ENCODE results near the gene FOXE1.

The FOXE1 gene

DNA sequence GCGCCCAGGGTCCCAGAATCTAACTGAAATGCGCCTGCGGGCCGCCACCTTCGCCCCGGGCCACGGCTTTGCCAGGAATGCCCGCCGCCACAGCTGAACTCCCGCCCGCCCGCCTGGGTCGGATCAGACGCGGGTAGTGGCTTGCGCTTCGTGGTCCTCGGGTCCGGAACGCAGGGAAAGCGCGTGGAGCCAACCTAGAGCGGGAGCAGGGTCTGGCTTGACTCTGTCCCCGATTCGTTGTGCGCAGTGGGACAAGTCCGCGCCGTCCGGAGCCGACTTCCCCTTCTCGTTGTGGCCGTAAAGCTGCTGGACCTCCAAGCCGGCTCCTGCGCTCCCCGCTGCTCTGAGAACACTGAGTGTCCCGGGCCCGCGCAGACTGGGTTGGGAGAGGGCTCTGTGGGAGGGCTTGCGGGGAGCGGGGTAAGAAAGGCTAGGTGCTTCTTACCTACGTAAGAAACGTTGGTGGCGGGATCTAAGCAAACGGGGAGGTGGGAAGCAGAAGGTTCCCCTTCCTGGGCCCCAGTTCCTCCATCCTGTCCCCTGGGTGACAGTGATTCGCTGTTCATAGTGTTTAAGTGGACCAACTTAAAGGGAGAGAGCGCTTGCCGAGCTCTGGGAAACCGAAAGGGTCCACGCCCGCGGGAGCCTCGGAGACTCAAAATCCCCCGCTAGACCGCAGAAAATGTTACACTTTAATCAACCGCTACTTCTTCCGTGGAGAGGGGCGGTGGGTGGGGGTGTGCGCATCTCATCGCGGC, 4.4 kb upstream of the FOXE1 start:
- DNase-seq (ENCODE audit: low read depth, low spot score) = peak; percentile 52

DNA sequence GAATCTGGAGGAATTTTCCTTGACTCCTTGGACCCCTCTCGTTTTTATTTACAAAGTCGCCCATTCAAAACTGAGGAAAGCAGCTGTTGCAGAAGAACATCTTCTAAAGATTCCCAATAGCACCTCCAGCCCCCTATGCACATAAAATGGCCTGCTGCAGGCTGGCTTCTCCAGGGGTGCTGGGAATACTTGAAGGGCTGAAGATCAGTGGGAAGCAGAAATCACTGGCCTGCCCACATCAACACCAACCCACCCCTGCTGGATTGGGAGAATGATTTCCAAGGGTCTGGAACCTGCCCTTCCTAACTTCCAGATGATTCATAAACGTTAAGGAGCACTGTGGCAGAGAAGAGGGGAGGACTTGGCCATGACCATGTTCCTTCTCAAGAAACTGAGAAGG, 3.0 kb upstream of the FOXE1 start:
- DNase-seq (ENCODE audit: low read depth, low spot score) = no peak

DNA sequence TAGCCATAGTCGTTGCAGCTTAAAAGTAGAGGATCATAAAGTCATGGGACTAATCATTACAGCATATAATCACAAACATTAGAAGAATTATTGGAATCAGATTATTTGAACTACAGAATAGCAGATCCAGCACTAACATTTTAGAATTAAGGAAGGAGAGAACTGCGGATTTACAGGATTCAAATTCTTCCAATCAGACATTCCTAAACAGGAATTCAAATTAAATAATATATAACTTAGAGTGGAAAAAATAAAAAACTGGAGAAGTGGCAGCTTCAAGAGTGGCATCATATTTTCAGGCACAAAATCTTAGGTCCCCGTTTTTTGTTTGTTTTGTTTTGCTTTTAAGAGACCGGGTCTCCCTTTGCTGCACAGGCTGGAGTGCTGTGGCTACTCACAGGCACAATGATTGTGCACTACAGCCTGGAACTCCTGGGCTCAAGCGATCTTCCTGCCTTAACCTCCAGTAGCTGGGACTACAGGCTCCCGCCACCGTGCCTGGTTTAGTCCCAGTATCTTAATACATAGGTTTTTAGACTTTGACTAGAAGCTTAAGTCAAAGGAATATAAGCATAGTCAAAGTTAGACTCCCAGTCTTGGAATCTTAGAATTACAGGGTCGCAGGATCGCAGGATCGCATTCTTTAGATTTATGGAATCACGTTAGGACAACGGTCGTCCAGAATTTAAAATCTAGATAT, 2.1 kb upstream of the FOXE1 start:
- DNase-seq (ENCODE audit: low read depth, low spot score) = no peak

DNA sequence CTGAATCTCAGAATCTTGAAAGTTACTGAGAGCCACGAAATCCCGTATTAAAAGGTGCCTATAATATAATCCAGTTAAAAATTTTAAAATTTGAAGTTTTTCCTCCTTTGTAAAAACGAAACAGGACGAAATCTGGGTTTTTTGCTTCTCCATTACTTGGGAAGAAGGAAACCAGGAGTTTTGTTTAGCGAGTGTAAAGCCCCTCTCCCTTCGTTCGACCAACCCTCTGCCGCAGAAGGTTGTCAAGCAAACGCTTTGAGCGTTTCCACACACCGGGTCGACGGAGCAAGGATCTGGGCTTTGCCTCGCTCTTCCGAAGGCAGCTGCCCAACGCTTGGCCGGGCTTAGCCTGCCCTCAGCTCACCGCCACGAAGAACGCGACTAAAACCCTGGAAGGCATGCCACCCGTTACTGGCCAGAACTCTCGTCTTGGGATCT, 1.6 kb upstream of the FOXE1 start:
- no peak for DNase-seq (ENCODE audit: low read depth, low spot score)

DNA sequence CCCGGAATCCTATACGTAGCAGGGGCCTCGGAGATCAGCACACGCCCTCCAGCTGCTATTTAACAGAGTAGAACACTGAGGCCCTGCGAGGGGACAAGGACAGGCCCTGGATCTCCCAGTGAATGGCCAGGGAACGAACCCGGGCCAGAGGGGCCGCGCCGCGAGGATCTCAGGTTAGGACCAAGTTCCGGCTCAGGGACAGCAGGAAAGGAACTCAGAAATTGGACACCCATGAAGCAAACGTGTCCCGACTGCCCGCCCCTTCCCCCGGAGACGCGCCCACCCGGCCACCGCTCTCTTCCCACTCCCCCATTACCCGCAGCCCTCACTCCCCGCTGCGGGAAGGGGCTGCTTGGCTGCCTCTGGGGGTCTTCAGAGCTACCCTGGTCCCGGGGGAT, 1.0 kb upstream of the FOXE1 start:
- no peak for DNase-seq (ENCODE audit: low read depth, low spot score)

DNA sequence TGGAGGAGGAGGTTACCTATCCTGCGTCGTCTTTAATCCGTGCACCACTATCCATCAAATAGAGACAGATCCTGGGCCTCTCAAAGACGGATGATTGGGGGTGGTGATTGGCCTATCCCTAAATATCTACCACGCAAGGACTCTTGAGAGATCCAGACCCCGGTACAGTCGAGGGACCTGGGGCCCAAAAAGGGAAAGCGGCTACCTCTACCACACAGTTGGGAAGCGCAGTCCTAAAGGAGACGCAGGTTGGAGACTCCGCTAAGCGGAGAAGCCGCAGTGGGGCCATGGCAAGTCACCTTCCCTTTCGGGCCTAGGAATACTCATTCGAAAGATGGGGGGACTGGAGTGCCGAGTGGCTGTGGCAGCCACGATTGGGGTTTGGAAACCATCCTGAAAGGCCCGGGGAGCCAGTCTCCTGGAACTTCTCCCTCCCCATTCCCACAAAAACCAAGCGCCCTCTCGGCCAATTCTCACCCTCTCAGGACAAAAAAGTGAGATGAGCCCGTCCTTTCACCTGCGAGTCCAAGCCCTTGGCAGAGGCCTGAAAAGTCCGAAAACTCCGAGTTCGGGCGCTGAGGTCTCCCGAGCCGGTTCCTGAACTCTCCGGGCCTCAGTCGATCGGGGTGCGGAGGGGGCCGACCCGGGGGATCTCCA, 499 bp upstream of the FOXE1 start:
- DNase-seq (ENCODE audit: low read depth, low spot score) = no peak

DNA sequence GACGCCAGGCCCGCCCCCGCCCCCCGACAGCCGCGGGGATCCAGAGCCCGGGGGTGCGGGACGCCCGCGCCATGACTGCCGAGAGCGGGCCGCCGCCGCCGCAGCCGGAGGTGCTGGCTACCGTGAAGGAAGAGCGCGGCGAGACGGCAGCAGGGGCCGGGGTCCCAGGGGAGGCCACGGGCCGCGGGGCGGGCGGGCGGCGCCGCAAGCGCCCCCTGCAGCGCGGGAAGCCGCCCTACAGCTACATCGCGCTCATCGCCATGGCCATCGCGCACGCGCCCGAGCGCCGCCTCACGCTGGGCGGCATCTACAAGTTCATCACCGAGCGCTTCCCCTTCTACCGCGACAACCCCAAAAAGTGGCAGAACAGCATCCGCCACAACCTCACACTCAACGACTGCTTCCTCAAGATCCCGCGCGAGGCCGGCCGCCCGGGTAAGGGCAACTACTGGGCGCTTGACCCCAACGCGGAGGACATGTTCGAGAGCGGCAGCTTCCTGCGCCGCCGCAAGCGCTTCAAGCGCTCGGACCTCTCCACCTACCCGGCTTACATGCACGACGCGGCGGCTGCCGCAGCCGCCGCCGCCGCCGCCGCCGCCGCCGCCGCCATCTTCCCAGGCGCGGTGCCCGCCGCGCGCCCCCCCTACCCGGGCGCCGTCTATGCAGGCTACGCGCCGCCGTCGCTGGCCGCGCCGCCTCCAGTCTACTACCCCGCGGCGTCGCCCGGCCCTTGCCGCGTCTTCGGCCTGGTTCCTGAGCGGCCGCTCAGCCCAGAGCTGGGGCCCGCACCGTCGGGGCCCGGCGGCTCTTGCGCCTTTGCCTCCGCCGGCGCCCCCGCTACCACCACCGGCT, 1.0 kb downstream of the FOXE1 start:
- DNase-seq (ENCODE audit: low read depth, low spot score) = peak; percentile 61

DNA sequence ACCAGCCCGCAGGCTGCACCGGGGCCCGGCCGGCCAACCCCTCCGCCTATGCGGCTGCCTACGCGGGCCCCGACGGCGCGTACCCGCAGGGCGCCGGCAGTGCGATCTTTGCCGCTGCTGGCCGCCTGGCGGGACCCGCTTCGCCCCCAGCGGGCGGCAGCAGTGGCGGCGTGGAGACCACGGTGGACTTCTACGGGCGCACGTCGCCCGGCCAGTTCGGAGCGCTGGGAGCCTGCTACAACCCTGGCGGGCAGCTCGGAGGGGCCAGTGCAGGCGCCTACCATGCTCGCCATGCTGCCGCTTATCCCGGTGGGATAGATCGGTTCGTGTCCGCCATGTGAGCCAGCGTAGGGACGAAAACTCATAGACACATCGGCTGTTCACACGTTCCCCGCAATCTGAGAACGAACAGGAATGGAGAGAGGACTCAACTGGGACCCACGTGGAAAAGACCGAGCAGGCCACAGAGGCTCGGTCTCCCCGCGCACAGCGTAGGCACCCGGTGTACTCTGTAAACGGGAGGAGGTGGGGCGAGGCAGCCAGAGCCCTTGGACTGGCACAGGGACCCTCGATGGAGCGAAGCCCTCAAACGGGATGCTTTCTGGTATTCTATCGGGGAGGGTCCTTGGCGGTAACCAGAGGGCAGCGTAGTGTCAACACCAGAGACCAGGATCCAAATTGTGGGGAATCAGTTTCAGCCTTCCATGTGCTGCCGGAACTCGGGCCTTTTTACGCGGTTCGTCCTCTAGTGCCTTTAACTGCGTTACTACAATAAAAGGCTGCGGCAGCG, 1.9 kb downstream of the FOXE1 start:
- no peak for DNase-seq (ENCODE audit: low read depth, low spot score)

DNA sequence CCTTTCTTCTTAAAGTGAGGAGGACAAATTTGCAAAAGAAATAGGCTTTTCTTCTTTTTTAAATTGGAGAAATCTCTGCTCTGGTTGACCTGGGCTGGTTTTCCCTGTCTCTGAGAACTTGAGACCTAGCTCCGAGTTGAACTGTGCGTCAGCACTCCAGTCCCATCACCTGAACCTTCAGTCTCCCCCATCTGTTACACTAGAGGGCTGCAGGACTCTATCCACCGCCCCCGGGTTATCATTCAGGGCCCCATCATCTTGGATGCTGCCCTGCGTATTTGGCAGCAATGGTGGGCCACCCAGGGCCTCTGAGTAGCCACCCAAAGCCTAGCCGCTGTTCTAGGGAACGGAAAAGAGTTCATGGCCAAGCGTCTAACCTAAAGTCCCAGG, 2.5 kb downstream of the FOXE1 start:
- DNase-seq (ENCODE audit: low read depth, low spot score) = no peak

DNA sequence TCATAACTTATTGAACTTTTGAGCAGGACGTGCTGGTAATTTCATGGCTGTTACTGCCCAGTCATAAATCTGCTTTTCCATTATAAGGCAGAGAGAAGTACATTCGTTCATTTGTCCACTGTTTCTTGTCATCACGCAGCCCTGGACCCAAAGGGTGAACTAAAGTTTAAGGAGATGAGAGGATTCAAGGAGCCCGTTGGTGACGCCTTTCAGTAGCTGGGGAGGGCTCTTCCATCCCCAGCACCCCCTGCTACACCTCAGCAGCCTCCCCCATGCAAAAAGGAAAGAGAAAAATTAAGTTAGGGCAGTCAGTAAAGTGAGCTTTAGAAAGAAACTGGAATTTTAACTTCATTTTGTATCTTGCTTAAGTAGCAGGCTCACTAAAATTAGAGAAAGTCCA, 2.9 kb downstream of the FOXE1 start:
- DNase-seq (ENCODE audit: low read depth, low spot score) = no peak

DNA sequence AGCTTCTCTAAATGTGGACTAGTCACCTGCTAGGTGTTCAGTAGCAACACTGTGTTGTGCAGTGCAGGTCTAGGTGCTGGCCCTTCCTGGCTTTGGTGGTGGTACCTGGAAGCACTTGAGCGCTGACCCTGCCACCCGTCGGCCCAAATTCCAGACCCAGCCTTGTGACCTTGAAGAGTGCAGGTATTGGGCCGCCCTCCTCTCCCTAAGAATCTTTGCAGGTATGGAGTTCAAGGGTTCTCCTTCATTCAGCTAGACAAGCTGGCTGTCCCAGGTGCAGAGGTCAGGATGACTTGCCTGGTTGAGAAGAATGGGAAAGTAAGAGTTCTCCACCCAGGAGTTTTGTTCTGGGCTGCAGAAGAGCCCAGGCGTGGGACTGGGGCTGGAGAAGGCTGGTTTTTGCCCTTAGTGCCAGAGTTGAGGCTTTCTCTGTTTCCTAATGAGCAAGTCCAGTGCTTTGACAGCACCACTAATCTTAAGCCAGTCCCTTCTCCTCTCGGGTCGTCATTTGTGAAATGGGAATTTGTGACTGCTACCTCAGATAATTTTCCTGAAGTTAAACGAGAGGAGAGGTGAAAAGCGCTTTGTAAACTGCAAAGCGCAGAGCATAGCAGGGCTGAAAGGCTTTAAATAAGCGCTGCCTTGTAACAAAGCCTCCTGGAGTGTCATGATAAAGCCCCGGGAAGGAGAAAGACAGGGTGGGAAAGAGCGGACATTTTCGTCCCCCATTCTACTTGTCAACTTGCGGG, 4.0 kb downstream of the FOXE1 start:
- no peak for DNase-seq (ENCODE audit: low read depth, low spot score)

DNA sequence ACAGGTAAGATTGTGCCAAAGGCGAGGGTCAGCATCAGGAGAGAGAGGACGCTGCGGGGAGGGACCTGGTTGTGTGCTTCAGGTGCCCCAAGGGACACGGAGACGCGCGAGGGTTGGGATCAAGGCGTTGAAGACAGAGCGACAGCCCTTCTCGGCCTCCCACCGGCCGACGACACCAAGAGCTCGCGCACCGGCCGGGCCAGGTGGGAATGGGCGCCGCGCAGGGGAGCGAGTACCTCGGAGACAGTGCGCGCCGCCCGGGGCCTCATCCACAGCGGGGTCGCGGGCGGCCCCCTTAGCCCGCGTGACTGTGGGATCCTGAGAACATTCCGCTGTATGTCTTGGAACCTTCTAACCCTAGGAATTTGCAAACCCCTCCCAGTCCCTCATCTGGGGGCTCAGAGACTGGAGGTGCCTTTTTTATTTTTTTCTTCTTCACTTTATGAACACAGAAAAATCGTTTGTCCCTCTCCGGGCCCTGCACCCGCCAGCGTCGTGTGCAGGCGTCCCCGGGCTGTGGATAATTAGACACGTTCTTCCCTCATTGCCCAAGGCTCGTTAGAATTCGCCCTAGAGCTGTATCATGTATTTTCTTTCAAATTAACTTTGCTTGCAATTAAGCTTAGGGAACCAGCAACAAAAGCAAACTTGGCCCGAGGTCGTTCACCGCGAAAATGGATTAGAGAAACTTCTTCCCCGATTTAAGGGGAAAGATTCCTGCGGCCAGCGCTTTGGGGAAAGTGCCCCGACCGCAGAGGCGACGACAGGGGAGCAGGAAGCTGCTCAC, 4.8 kb downstream of the FOXE1 start:
- DNase-seq (ENCODE audit: low read depth, low spot score) = no peak

DNA sequence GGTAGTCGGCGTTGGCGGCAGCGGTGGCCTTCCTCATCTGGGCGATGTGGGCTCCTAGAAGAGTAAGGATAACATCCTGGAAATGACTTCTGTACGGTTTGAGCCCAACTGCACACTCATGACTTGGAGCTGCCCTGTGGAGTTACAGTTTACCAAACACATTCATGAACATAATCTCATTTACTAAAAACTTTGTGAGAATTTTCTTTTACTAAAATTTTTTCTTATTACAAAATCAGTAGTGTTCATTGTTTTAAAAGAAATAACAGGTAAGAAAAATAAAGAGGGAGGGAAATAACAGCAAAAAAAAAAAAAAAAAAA, 5.3 kb downstream of the FOXE1 start:
- DNase-seq (ENCODE audit: low read depth, low spot score) = no peak

DNA sequence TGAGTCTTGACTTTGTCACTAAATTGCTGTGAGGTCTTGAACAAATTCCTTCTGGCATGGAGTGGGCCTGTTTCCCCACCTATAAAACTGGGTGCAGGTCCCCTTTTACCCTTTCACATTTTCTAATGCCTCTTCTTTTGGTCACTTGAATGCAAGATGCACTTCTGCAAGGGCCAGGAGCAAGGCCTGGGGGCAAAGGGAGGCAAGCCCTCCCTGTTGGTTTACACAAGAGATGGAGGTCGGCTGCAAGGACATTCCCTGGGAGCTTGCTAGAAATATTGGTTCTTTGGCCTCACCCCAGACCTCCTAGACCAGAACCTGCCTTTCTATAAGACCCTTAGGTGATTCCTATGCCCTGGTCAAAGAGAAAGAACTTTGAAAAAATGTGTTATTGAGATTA, 5.8 kb downstream of the FOXE1 start:
- DNase-seq (ENCODE audit: low read depth, low spot score) = no peak

DNA sequence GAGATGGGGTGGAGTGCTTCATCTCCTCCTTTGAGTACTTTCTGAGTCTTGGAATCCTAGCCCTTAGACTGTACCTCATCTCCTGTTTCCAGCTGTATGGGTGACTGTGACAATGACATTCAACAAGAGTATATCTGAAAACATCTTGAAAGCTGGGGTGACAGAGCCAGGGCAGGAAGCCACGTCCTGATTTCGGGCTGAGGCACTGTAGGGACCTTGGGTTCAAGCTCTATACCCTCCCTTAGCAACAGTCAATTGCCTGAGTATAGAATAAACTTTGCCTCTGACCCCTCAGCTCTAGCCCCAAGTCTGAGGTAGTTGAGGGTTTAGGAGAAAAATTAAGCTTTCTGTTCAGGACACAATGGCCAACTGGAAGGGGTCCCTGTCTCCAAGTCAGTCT, 6.3 kb downstream of the FOXE1 start:
- DNase-seq (ENCODE audit: low read depth, low spot score) = no peak

DNA sequence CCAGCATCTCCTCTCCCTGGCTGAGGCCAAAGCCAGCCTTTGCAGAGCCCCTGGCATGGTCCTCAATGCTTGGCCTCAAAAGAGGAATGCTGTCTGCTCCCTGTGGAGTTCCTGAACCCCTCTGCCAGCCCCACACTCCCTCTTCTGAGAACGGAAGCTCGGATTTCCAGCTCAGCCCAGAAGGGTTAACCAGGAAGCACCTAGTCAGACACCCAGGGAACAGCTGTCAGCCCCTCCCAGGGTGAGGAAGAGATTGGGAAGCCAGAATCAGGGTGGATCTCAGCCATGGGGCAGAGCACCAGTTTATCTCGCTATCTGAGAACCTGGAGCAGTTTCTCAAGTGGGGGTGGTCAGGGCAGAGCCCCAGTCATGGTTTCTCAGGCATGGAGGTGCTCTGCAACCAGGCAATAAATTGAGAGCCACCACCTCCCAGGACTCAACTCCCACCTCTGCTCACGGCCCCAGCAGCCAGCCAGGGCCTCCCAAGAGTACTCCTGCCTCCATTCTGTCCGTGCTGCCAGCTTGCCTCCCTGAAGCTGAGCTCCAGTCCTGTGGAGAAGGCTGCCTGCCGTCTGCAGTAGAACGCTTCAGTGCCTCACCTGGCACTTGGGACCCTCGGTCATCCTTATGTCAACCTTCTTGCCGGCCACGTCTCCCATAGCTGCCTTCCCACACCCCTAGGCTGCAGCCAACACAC, 7.6 kb downstream of the FOXE1 start:
- no peak for DNase-seq (ENCODE audit: low read depth, low spot score)

DNA sequence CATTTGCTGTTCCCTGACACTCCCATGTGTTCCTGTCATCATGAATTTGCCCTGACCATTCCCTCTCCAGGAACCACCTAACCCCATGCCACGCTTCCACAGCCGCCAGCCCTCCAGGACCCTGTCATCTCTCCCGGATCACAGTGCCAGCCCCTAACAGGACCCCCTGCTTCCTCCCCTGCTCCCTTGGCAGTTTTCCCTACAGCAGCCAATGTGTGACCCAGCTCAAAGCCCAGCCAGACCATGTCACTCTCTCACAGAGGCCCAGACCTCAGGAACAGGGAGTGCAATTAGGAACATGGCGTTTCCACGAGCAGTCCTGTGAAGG, 8.1 kb downstream of the FOXE1 start:
- DNase-seq (ENCODE audit: low read depth, low spot score) = no peak

DNA sequence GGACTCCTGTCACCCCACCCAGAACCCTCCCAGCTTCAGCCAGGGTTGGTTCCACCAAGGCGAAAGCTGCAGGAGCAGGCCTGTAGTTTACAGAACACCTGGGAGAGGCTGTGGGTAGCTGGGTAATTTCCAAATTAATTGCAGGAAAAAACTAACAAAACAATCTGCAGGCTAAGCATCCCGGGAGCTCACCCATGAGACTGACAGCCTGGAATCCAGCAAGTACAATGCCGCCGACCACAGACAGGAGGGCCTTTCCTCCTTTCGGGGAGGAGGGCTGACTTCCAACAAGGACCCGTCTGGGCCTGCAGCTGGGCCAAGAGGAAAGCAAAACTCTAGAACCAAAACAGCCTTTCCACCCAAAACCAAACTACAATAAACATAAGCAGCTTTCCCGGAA, 10.3 kb downstream of the FOXE1 start:
- DNase-seq (ENCODE audit: low read depth, low spot score) = peak; percentile 52

DNA sequence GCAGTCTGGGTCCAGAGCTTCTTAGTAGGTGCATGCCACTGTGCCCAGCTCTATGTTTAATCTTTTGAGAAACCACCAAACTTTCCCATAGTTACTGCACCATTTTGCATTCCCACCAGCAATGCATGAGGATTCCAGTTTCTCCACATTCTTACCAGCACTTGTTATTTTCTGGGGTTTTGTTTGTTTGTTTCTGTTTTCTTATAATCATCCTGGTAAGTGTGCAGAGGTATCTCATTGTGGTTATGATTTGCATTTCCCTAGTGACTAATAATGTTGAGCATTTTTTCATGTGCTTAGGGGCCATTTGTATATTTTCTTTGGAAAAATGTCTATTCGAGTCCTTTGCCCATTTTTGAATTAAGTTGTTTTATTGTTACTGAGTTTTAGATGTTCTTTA, 11.4 kb downstream of the FOXE1 start:
- no peak for DNase-seq (ENCODE audit: low read depth, low spot score)
